RWPE2 (cell line): Measurements from ENCODE around the gene C11orf86.
A peak's percentile ranks its signal among the peaks of the same experiment; 100 is the strongest.

Experiments
- ATAC-seq: fragments of 200-7000 bp; cut with Tn5 transposase; 3 replicates; pipeline ENCODE4 v1.9.1; 2021; ENCODE audit warnings: low read depth
- DNase-seq: peaks from one replicate; pipeline ENCODE4 v3.0.0-alpha.2; 2020; ENCODE audit warnings: low spot score
- H3K27ac ChIP-seq: fragments of 450-650 bp; 2 replicates; pipeline ENCODE4 v1.5.1; 2017; ENCODE audit warnings: mild to moderate bottlenecking; ENCODE audit not compliant: poor library complexity, severe bottlenecking
- H3K27me3 ChIP-seq: fragments of 250-450 bp; sonication (Bioruptor Pico); 2 replicates; pipeline ENCODE4 v1.5.1; 2021; ENCODE audit warnings: mild to moderate bottlenecking, moderate library complexity; ENCODE audit not compliant: insufficient read depth, poor library complexity, severe bottlenecking
- H3K36me3 ChIP-seq: fragments of 250-450 bp; sonication (Bioruptor Pico); 2 replicates; pipeline ENCODE4 v1.5.1; 2020; ENCODE audit warnings: low read depth, mild to moderate bottlenecking, moderate library complexity
- H3K4me1 ChIP-seq: fragments of 250-450 bp; sonication (Bioruptor Pico); 2 replicates; pipeline ENCODE4 v1.5.1; 2021; ENCODE audit warnings: mild to moderate bottlenecking, moderate library complexity; ENCODE audit not compliant: insufficient read depth, poor library complexity, severe bottlenecking
- H3K4me3 ChIP-seq: fragments of 250-450 bp; sonication (Bioruptor Pico); 2 replicates; pipeline ENCODE4 v1.5.1; 2021; ENCODE audit warnings: mild to moderate bottlenecking, moderate library complexity; ENCODE audit not compliant: severe bottlenecking
- H3K9me3 ChIP-seq: fragments of 250-450 bp; sonication (Bioruptor Pico); 2 replicates; pipeline ENCODE4 v1.5.1; 2021; ENCODE audit warnings: mild to moderate bottlenecking, moderate library complexity; ENCODE audit not compliant: severe bottlenecking
- TF ChIP-seq, protein P1 (sequence below): fragments of 450-650 bp; IDR thresholded peaks from one replicate; pipeline ENCODE4 v1.5.1; 2017; ENCODE audit warnings: mild to moderate bottlenecking, moderate library complexity; ENCODE audit not compliant: poor library complexity, severe bottlenecking

C11orf86 gene

DNA sequence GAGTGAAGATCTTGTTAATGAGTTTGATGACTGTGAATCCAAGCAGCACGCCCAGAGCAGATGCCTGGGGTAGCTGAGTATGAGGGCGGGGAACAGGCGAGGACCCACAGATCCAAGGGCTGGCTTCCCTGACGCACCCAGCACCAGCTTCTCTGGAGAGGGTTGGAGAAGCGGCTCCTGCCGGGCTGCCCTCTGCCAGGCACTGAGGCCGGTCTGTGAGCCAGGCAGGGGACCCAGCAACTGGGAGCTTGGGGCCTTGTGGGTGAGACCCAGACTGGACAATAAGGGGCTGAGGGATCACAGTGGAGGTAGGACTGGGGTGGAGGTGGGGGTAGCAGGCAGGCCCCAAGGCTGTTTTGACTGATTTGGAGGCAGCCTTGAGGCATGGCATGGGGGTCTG is 39.2 kb downstream of the C11orf86 start:
- H3K9me3 ChIP-seq, result no peaks in the 10 kb centered on the region
- no peaks in the 10 kb centered on the region for H3K27me3 ChIP-seq
- no peak for ATAC-seq
- DNase-seq, result no peak
- H3K27ac ChIP-seq, result no peak overlapping the region
- no peak overlapping the region for H3K4me3 ChIP-seq
- no peaks in the 10 kb centered on the region for H3K4me1 ChIP-seq
- H3K36me3 ChIP-seq, result no peaks in the 10 kb centered on the region
- TF ChIP-seq, protein P1, sequence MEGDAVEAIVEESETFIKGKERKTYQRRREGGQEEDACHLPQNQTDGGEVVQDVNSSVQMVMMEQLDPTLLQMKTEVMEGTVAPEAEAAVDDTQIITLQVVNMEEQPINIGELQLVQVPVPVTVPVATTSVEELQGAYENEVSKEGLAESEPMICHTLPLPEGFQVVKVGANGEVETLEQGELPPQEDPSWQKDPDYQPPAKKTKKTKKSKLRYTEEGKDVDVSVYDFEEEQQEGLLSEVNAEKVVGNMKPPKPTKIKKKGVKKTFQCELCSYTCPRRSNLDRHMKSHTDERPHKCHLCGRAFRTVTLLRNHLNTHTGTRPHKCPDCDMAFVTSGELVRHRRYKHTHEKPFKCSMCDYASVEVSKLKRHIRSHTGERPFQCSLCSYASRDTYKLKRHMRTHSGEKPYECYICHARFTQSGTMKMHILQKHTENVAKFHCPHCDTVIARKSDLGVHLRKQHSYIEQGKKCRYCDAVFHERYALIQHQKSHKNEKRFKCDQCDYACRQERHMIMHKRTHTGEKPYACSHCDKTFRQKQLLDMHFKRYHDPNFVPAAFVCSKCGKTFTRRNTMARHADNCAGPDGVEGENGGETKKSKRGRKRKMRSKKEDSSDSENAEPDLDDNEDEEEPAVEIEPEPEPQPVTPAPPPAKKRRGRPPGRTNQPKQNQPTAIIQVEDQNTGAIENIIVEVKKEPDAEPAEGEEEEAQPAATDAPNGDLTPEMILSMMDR, result no peak

DNA sequence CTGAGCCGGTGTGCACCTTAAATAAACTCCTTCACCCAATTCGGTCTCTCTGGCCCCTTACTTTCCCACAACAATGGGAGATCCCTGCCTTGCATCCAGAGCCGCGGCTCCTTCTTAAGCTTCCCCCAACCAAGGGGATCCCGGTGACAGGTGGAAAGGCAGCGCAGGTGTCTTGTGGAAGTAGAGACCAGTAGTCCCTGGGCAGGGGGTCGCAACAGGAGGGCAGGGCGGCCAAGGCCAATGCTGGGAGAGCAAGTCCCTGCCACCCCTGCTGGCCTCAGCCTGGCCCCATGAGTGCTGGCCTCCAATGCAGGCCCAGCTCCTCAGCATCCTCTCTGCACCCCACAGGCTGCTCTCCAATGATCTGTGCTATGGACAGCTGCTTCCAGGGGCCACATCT is 39.9 kb downstream of the C11orf86 start:
- Histone ChIP-seq H3K27ac (no peak overlapping the region), H3K27me3 (no peaks in the 10 kb centered on the region), H3K4me1 (no peaks in the 10 kb centered on the region), H3K9me3 (no peaks in the 10 kb centered on the region), H3K4me3 (no peak overlapping the region), H3K36me3 (no peaks in the 10 kb centered on the region)
- ATAC-seq (no peak), DNase-seq (no peak)
- TF ChIP-seq, protein P1, result no peak

DNA sequence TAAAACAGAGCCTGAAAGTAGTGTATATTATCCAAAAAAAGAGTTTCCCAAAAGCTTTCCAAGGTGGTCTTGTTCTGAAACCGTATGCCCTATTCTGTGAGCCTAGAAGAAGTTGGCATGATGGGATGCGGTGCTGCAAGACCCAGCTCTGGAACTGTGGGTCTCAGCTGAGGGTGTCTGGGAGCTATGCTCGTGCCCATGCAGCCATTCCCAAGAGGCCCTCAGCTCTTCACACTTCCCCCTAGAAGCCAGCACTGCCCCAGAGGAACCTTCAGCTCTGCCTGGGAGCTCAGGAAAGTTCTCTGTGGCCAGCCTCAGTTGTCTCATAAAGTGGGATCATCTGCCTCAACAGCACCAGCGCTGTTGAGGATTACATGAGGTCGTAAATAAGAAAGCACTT is 41.4 kb downstream of the C11orf86 start:
- Histone ChIP-seq H3K27me3 (no peaks in the 10 kb centered on the region), H3K4me1 (no peaks in the 10 kb centered on the region), H3K36me3 (no peaks in the 10 kb centered on the region), H3K4me3 (no peak overlapping the region), H3K9me3 (no peaks in the 10 kb centered on the region), H3K27ac (no peak overlapping the region)
- ATAC-seq (no peak), DNase-seq (no peak)
- TF ChIP-seq, protein P1, result no peak

DNA sequence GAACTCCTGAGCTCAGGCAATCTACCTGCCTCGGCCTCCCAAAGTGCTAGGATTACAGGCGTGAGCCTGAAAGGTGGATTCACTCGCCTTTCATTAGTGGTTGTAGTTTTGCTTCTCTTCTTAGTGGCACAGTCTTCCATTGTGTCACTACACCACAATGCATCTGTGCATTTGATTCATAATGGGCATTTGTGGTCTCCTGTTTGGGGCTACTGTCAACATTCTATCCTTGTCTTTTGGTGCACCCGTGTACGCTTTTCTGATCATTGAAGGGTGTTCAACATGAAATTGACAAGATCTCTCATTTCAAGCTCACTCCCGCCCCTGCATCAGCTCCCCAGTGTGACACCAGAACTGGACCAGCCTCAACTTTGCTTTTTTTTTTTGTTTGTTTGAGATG is 45.8 kb downstream of the C11orf86 start:
- H3K27me3 ChIP-seq, result no peaks in the 10 kb centered on the region
- DNase-seq (no peak), ATAC-seq (no peak)
- H3K4me1 ChIP-seq, result peaks cover 22% of the 10 kb centered on the region
- no peaks in the 10 kb centered on the region for H3K36me3 ChIP-seq
- no peaks in the 10 kb centered on the region for H3K9me3 ChIP-seq
- H3K4me3 ChIP-seq, result no peak overlapping the region
- TF ChIP-seq, protein P1, result no peak
- H3K27ac ChIP-seq, result peak overlapping the region; percentile 57

DNA sequence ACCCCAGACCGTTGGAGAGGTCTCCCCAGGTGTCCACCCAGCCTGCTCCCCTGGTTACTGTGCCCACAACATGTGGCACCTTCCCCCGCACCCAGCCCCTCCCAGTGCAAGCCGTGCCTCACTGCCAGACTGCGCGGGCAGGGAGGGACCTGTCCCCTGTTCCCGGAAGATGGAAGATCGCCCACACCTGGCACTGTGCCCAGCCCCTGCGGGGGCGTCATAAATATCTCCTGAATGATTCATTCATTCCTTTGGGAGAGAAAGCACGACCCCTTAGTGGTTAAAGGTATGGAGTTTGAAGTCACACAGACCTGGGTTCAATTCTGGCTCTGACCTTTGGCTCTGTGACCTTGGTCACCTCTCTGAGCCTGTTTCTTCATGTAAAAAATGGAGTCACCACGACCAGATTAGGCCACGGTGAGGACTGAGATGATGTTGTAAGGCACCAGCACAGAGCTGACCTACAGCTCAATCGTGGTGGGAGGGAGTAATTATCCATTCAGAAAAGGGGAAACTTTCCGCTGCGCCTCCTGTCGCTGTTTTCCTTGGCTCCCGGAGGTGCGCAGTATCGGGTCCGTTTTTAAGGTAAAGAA is 47.3 kb downstream of the C11orf86 start:
- peaks cover 22% of the 10 kb centered on the region for H3K4me1 ChIP-seq
- peak overlapping the region; percentile 29 for H3K4me3 ChIP-seq
- ATAC-seq (peak; percentile 75), DNase-seq (peak; percentile 89)
- H3K27ac ChIP-seq, result peak overlapping the region; percentile 57
- H3K9me3 ChIP-seq, result no peaks in the 10 kb centered on the region
- no peaks in the 10 kb centered on the region for H3K36me3 ChIP-seq
- TF ChIP-seq, protein P1, result no peak
- H3K27me3 ChIP-seq, result no peaks in the 10 kb centered on the region
